Measurements from ENCODE around the gene PIGK. TPM values are rescaled to one million over a fixed set of nuclear protein-coding genes. Genes with fewer than 3 reads are reported as not detected.

The PIGK gene
- total RNA-seq, 4 donors from 2014 or later, result 15.3 to 27.2 (median 20.9) TPM

GRCh38 chr1:77039111-77039510, 180.1 kb downstream of the PIGK start:
- H3K27ac ChIP-seq, result peak overlapping the region in 1 of 4 donors; percentile 31
- peaks cover 0 to 12% (median 0%) of the 10 kb centered on the region in 4 donors for H3K4me1 ChIP-seq
- 82 to 90% methylated on average over 1 of the region's 1 CpG for WGBS, 2 donors
- TF ChIP-seq EP300 (IDR thresholded peaks at IDR 0.05) (no peak), CTCF (IDR thresholded peaks at IDR 0.05) (no peak), POLR2A (IDR thresholded peaks at IDR 0.05) (no peak)
- no peaks in the 10 kb centered on the region for H3K27me3 ChIP-seq
- peaks cover 0 to under 1% (median 0%) of the 10 kb centered on the region in 3 donors for H3K36me3 ChIP-seq
- DNase-seq (ENCODE audit: low spot score in 2 of 2), result no peak
- H3K4me3 ChIP-seq, result no peak overlapping the region
- H3K9me3 ChIP-seq, result no peaks in the 10 kb centered on the region

Small RNA genes within 50 kb of the gene (small RNA-seq; reads per million reads assigned to genes)
- gene MIR7156, result not detected

Other genes with a start within 250 kb of the PIGK start
- 10 to 100 TPM; 16.7 to 21.3 (median 20.0) TPM for gene AK5, start 62.6 kb upstream of the PIGK start, total RNA-seq

All from tibial nerve (tissue), 4 donors.